Kidney (tissue), 14 donors: ENCODE results near the gene AKR1C3. TPM values are rescaled to one million over a fixed set of nuclear protein-coding genes. Genes with fewer than 3 reads are reported as not detected.

ENCODE experiments used
- DNase-seq, 5 donors: peaks; one replicate each; pipeline ENCODE4 v3.0.0-alpha.2; 2013 to 2020
- FAIRE-seq: peaks from 2 replicates; lab custom pipeline; 2012; peaks lifted over from hg19 to GRCh38; lab: Jason Lieb, UNC
- H3K27ac ChIP-seq, 2 donors: one replicate each; pipeline ENCODE4 v1.7.0; 2013; ENCODE audit warnings: low read depth in 2 of 2, low read length in 2 of 2, inconsistent platforms in 1 of 2
- H3K27me3 ChIP-seq: one replicate; pipeline ENCODE4 v1.7.1; 2013; ENCODE audit warnings: low read length, inconsistent platforms; ENCODE audit not compliant: control insufficient read depth, insufficient read depth
- H3K36me3 ChIP-seq, 3 donors: one replicate each; pipeline versions ENCODE4 v1.7.0 to v1.7.1; 2013; ENCODE audit warnings: low read length in 3 of 3, control low read depth in 1 of 3, inconsistent platforms in 1 of 3; ENCODE audit not compliant: insufficient read depth in 3 of 3, control insufficient read depth in 2 of 3
- H3K4me1 ChIP-seq, 3 donors: one replicate each; pipeline versions ENCODE4 v1.7.0 to v1.7.1; 2013; ENCODE audit warnings: low read length in 3 of 3, inconsistent platforms in 1 of 3, low read depth in 1 of 3; ENCODE audit not compliant: control insufficient read depth in 2 of 3, insufficient read depth in 2 of 3
- H3K4me3 ChIP-seq, 3 donors: one replicate each; pipeline versions ENCODE4 v1.7.0 to v1.8.1; 2013; ENCODE audit warnings: low read length in 3 of 3, control low read depth in 1 of 3, inconsistent platforms in 1 of 3
- H3K9ac ChIP-seq, 3 donors: one replicate each; pipeline versions ENCODE4 v1.7.0 to v1.7.1; 2013; ENCODE audit warnings: low read length in 3 of 3, control low read depth in 1 of 3, inconsistent platforms in 1 of 3
- H3K9me3 ChIP-seq, 3 donors: one replicate each; pipeline versions ENCODE4 v1.7.0 to v1.7.1; 2013; ENCODE audit warnings: low read length in 3 of 3, control low read depth in 1 of 3, inconsistent platforms in 1 of 3; ENCODE audit not compliant: control insufficient read depth in 2 of 3, insufficient read depth in 1 of 3
- intact Hi-C: fragments of 100-400 bp; cut with DNase I; formaldehyde crosslinking; loops from one replicate; pipeline ENCODE4 v1.11.1; 2022
- polyA plus RNA-seq: library from polyadenylated mRNA; stranded (reverse); fragments of 350-450 nt; fragmentation: Illumina TruSeq; extraction: RNeasy Lipid Tissue Mini Kit (QIAGEN cat#74804); gene quantifications from one replicate; pipeline ENCODE4 v1.2.3, GENCODE V29; 2014; ENCODE audit warnings: low read depth, low replicate concordance; ENCODE audit not compliant: insufficient read depth
- total RNA-seq: library from RNA; stranded (reverse); fragmentation: NEBNext Ultra II Directional; extraction: Animal tissue kit (Norgen Biotek cat#: 25700); gene quantifications from one replicate; pipeline ENCODE4 v1.2.1, GENCODE V29; 2021
- TF ChIP-seq, protein P1 (sequence below): IDR thresholded peaks from 3 replicates; pipeline ENCODE4 v1.5.1; 2012; ENCODE audit warnings: mild to moderate bottlenecking, moderate library complexity, borderline replicate concordance; ENCODE audit not compliant: insufficient read depth; ENCODE audit errors: extremely low read depth
- donor health status: control.
- donor health status: control.
- donor health status: control.
- donor health status: control.
- donor health status: control.
- donor health status: DM: yes; HTN: yes; CAD: no.
- donor health status: Normal renal cell carcinoma (clear cell type).

The AKR1C3 gene
- total and polyA plus RNA-seq, 2 donors from 2014 or later: 61.8 to 187 TPM

DNA sequence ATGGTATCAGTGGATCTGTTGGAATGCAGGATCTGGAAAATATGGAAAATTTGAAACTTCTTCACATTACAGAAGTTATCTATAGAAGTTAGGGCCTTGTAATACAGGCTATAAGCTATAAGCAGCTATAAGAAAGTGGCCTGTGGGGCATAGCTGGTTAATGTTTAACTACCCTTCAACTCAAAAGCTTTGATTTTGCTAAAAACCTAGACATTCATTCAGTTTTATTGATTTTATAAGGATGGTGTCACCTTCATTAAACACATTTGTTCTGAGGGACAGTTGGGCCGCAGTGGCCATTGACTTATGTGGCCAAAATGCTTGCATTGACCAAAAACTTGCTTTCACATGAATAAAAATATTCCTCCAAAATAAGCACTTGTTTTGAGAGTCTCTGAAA lies 13.1 kb upstream of the AKR1C3 start:
- Histone ChIP-seq H3K27ac (no peak overlapping the region), H3K9me3 (no peaks in the 10 kb centered on the region), H3K4me3 (no peak overlapping the region), H3K9ac (no peak overlapping the region), H3K36me3 (no peaks in the 10 kb centered on the region), H3K4me1 (peaks cover 0 to 12% (median 0%) of the 10 kb centered on the region in 3 donors), H3K27me3 (no peaks in the 10 kb centered on the region)
- no peak for DNase-seq
- FAIRE-seq: no peak
- TF ChIP-seq, protein P1, sequence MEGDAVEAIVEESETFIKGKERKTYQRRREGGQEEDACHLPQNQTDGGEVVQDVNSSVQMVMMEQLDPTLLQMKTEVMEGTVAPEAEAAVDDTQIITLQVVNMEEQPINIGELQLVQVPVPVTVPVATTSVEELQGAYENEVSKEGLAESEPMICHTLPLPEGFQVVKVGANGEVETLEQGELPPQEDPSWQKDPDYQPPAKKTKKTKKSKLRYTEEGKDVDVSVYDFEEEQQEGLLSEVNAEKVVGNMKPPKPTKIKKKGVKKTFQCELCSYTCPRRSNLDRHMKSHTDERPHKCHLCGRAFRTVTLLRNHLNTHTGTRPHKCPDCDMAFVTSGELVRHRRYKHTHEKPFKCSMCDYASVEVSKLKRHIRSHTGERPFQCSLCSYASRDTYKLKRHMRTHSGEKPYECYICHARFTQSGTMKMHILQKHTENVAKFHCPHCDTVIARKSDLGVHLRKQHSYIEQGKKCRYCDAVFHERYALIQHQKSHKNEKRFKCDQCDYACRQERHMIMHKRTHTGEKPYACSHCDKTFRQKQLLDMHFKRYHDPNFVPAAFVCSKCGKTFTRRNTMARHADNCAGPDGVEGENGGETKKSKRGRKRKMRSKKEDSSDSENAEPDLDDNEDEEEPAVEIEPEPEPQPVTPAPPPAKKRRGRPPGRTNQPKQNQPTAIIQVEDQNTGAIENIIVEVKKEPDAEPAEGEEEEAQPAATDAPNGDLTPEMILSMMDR: no peak
- intact Hi-C loops: no loop called here

- DNase-seq: no peak
- H3K9ac ChIP-seq: no peak overlapping the region
- intact Hi-C loops: no loop called here
- FAIRE-seq: no peak
- no peaks in the 10 kb centered on the region for H3K4me1 ChIP-seq
- TF ChIP-seq, protein P1: no peak
- no peaks in the 10 kb centered on the region for H3K36me3 ChIP-seq
- H3K4me3 ChIP-seq: no peak overlapping the region
- no peak overlapping the region for H3K27ac ChIP-seq
- no peaks in the 10 kb centered on the region for H3K9me3 ChIP-seq
- no peaks in the 10 kb centered on the region for H3K27me3 ChIP-seq
These were observed 5.4 kb upstream of the AKR1C3 start for GRCh38 chr10:5088703-5089261.

- no peaks in the 10 kb centered on the region for H3K36me3 ChIP-seq
- no peak overlapping the region for H3K4me3 ChIP-seq
- H3K9me3 ChIP-seq: no peaks in the 10 kb centered on the region
- DNase-seq: no peak
- H3K9ac ChIP-seq: no peak overlapping the region
- no peak overlapping the region for H3K27ac ChIP-seq
- H3K4me1 ChIP-seq: no peaks in the 10 kb centered on the region
- intact Hi-C loops: no loop called here
- FAIRE-seq: no peak
- H3K27me3 ChIP-seq: no peaks in the 10 kb centered on the region
- TF ChIP-seq, protein P1: no peak
These were observed 4.3 kb upstream of the AKR1C3 start for GRCh38 chr10:5089865-5090264.

GRCh38 chr10:5090551-5090950 lies 3.7 kb upstream of the AKR1C3 start:
- intact Hi-C loops: no loop called here
- H3K27ac ChIP-seq: no peak overlapping the region
- no peak overlapping the region for H3K4me3 ChIP-seq
- TF ChIP-seq, protein P1: no peak
- H3K4me1 ChIP-seq: no peaks in the 10 kb centered on the region
- no peak overlapping the region for H3K9ac ChIP-seq
- H3K36me3 ChIP-seq: no peaks in the 10 kb centered on the region
- DNase-seq (no peak), FAIRE-seq (no peak)
- no peaks in the 10 kb centered on the region for H3K9me3 ChIP-seq
- H3K27me3 ChIP-seq: no peaks in the 10 kb centered on the region
